HepG2 (cell line): ENCODE measurements around the gene EBF3.

Experiments used
- JUN ChIP-seq: sonication (generic); formaldehyde crosslinking; IDR thresholded peaks from 2 replicates; pipeline ENCODE4 v1.4.0; 2020; ENCODE audit warnings: mild to moderate bottlenecking, missing genetic modification reagents
- JUND ChIP-seq: sonication (generic); formaldehyde crosslinking; IDR thresholded peaks from 2 replicates; pipeline ENCODE4 v1.8.0; 2022; ENCODE audit warnings: mild to moderate bottlenecking, missing genetic modification reagents
- ZNF121 ChIP-seq: sonication (generic); formaldehyde crosslinking; IDR thresholded peaks from 2 replicates; pipeline ENCODE4 v1.5.0; 2020; ENCODE audit warnings: mild to moderate bottlenecking, missing genetic modification reagents
- ZNF274 ChIP-seq: sonication (generic); formaldehyde crosslinking; IDR thresholded peaks from 2 replicates; pipeline ENCODE4 v1.5.1; 2020; ENCODE audit warnings: mild to moderate bottlenecking, missing genetic modification reagents

- TF ChIP-seq JUN (no peak), JUND (CRISPR knock-in tag) (no peak), ZNF121 (no peak), ZNF274 (CRISPR knock-in tag) (no peak)
These were observed 55.7 kb downstream of the EBF3 start for GRCh38 chr10:129908406-129908805.
